IPS-20b (cell line): ENCODE data around the gene JHY.

ENCODE experiments used
- H3K27ac ChIP-seq: one replicate; pipeline ENCODE4 v1.5.1; 2013; ENCODE audit warnings: low read length
- H3K27me3 ChIP-seq: 2 replicates; pipeline ENCODE4 v1.6.1; 2013; ENCODE audit warnings: mild to moderate bottlenecking, low read length, inconsistent platforms; ENCODE audit not compliant: insufficient read depth
- H3K36me3 ChIP-seq: 2 replicates; pipeline ENCODE4 v1.6.1; 2013; ENCODE audit warnings: low read depth, mild to moderate bottlenecking, inconsistent platforms, low read length, moderate library complexity; ENCODE audit not compliant: insufficient read depth
- H3K4me1 ChIP-seq: 2 replicates; pipeline ENCODE4 v1.6.1; 2013; ENCODE audit warnings: mild to moderate bottlenecking, control low read depth, inconsistent platforms, low read length, moderate library complexity; ENCODE audit not compliant: insufficient read depth
- H3K4me3 ChIP-seq: 2 replicates; pipeline ENCODE4 v1.5.1; 2013; ENCODE audit warnings: mild to moderate bottlenecking, low read length, inconsistent platforms
- H3K9ac ChIP-seq: 2 replicates; pipeline ENCODE4 v1.6.1; 2013; ENCODE audit warnings: low read depth, mild to moderate bottlenecking, inconsistent platforms, low read length, moderate library complexity
- H3K9me3 ChIP-seq: 2 replicates; pipeline ENCODE4 v1.6.1; 2013; ENCODE audit warnings: mild to moderate bottlenecking, low read depth, low read length, inconsistent platforms; ENCODE audit not compliant: insufficient read depth

Gene JHY

DNA sequence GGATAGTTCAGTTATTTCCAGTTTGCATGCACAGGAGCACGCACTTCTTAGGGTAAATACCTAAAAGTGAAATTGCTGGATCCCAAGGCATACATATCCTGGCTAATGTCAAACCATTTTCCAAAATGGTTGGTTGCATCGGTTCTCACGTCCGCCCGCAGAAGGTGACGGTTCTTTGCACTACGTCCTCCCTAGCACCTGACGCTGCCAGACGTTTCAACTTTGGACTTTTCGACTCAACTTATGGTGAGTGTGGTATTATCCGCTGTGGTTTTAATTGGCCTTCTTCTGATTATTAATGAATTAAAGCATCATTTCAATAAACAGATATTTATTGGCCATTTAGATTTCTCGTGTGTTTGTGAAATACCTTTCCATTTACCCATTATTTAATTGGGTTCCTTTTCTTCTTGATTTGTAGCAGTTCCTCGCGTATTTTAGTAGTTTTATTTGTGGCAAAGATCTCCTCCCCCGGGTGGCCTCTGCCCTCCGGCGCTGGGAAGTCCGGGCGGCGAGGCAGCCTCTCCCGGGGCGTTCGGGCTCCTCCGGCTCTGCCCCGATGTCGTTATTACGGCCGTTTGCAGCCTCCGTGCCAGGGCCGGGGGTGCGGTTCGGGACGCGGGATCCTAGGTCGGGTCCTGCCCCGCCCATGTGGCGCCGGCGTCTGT lies at the start of gene JHY:
TSS of gene JHY (plus strand) at position 571 of the 668 bp plus-strand sequence. CDS start 3,091 bp downstream, outside the sequence.
- no peaks in the 10 kb centered on the region for H3K36me3 ChIP-seq
- H3K9ac ChIP-seq: peak within 1 kb of the TSS; percentile 64
- H3K27ac ChIP-seq: no peak within 1 kb of the TSS
- H3K9me3 ChIP-seq: no peaks in the 10 kb centered on the region
- H3K4me3 ChIP-seq: peak within 1 kb of the TSS; percentile 82
- H3K4me1 ChIP-seq: peaks cover 16% of the 10 kb centered on the region; the same call in 1 of the 2 replicates
- H3K27me3 ChIP-seq: peaks cover 23% of the 10 kb centered on the region

- no peak overlapping the region for H3K9ac ChIP-seq
- H3K4me1 ChIP-seq: peaks cover 8% of the 10 kb centered on the region
- no peaks in the 10 kb centered on the region for H3K36me3 ChIP-seq
- no peak overlapping the region for H3K27ac ChIP-seq
- H3K27me3 ChIP-seq: no peaks in the 10 kb centered on the region
- H3K9me3 ChIP-seq: no peaks in the 10 kb centered on the region
- H3K4me3 ChIP-seq: no peak overlapping the region
Measured at GRCh38 chr11:122833846-122834464, 48.6 kb upstream of the JHY start.

DNA sequence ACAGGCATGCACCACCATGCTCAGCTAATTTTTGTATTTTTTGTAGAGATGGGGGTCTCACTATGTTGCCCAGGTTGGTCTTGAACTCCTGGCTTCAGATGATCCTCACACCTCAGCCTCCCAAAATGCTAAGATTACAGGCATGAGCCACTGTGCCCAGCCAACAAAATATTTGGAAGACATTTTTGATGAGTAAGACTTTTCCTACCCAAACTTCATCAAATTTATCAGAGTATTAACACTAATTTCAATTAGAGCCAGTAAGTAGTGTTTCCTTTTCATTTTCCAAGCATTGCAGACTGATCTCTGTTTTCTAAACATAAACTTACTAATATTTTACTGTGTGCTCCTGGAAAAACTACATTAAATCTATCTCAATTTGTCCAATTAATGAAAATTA lies 45.6 kb upstream of the JHY start:
- Histone ChIP-seq H3K9ac (no peak overlapping the region), H3K4me3 (no peak overlapping the region), H3K27ac (no peak overlapping the region), H3K4me1 (peaks cover 8% of the 10 kb centered on the region), H3K27me3 (no peaks in the 10 kb centered on the region), H3K36me3 (no peaks in the 10 kb centered on the region), H3K9me3 (no peaks in the 10 kb centered on the region)

DNA sequence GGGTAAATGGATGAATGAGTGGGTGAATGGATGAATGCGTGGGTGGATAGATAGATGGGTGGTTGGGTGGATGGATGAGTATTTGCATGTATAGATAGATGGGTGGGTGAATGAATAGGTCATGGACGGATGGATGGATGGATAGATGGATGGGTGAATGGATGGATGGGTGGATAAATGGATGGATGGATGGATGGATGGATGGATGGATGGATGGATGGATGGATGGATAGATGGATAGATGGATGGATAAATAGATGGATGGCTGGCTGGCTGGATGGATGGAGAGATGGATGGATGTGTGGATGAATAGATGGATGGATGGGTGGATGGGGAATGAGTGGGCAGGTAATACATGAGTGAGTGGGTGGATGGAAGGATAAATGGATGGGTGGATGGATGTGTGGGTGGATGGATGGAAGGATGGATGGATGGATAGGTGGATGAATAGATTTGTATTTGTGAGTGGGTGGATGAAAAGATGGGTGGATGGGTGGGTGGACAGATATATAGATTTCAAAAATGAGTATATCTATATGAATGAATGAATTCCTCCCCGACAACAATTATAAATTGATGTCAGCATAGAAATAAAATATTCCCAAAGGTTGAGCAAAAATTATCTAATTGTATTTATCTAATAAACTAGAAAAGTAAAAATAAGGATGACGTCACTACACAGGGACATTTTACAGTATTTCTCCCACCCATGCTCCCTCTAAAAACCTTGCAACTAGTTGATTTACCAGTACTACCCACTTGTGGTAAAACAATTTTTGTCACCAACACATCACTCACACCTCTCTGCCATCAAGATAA lies 44.8 kb upstream of the JHY start:
- H3K9ac ChIP-seq: no peak overlapping the region

GRCh38 chr11:122843281-122844141 lies 39.0 kb upstream of the JHY start:
- Histone ChIP-seq H3K4me3 (no peak overlapping the region), H3K9ac (no peak overlapping the region), H3K27me3 (no peaks in the 10 kb centered on the region), H3K36me3 (no peaks in the 10 kb centered on the region), H3K4me1 (no peaks in the 10 kb centered on the region), H3K27ac (no peak overlapping the region), H3K9me3 (no peaks in the 10 kb centered on the region)

More for the DNA sequence above, 44.8 kb upstream of the JHY start:
- Histone ChIP-seq H3K4me3 (no peak overlapping the region), H3K9me3 (no peaks in the 10 kb centered on the region), H3K36me3 (no peaks in the 10 kb centered on the region), H3K4me1 (peaks cover 6% of the 10 kb centered on the region), H3K27ac (no peak overlapping the region), H3K27me3 (no peaks in the 10 kb centered on the region)

DNA sequence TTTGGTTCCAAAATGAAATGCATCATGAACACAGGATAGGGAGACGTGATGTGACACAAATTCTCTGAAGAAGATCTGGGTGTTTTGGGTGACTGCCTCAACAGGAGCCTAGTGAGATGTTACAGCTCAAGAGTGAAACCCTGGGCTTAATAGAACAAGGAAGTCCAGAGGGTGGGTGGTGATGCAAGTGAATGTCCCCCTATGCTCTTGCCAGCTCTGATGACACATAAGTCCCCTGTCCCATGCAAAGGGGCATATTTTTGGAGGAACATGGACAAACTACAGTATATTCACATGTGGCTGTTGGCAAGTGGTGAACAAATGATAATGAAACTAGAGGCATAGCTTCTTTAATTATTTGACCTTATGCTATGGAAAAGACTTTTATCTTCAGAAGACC lies 35.1 kb upstream of the JHY start:
- no peak overlapping the region for H3K9ac ChIP-seq
- H3K4me3 ChIP-seq: no peak overlapping the region
- H3K27ac ChIP-seq: no peak overlapping the region
- H3K27me3 ChIP-seq: no peaks in the 10 kb centered on the region
- no peaks in the 10 kb centered on the region for H3K9me3 ChIP-seq
- H3K4me1 ChIP-seq: peaks cover 6% of the 10 kb centered on the region
- no peaks in the 10 kb centered on the region for H3K36me3 ChIP-seq

GRCh38 chr11:122848186-122848585 lies 34.4 kb upstream of the JHY start:
- no peak overlapping the region for H3K4me3 ChIP-seq
- H3K9ac ChIP-seq: no peak overlapping the region
- H3K9me3 ChIP-seq: no peaks in the 10 kb centered on the region
- H3K27ac ChIP-seq: no peak overlapping the region
- no peaks in the 10 kb centered on the region for H3K27me3 ChIP-seq
- peaks cover 6% of the 10 kb centered on the region for H3K4me1 ChIP-seq
- H3K36me3 ChIP-seq: no peaks in the 10 kb centered on the region

- Histone ChIP-seq H3K36me3 (no peaks in the 10 kb centered on the region), H3K27ac (no peak overlapping the region), H3K9ac (no peak overlapping the region)
Measured at GRCh38 chr11:122850076-122850631, 32.4 kb upstream of the JHY start.

DNA sequence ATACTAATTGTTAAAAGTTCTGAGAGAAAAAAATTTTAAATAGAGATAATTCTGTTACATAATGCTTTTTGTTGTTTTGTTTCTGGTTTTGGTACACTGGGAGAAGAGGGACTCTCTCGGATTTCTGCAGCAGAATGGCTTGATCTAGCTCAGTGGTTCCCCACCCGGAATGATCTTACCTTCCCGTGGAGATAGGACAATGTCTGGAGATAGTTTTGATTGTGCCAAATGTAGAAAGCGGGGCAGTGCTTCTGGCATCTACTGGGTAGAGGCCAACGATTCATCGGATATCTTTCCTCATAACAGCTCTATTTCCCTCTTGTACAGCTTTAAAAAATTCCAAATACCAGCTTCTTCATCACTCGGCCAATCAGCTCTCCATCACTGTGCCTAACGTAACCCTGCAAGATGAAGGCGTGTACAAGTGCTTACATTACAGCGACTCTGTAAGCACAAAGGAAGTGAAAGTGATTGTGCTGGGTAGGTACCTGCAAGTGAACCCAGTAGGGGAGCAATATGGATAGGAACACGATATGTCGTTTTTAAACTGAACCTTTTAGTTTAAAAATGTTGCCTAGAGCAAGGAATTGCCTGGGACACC lies 31.1 kb upstream of the JHY start:
- Histone ChIP-seq H3K4me1 (peaks cover 6% of the 10 kb centered on the region), H3K27me3 (no peaks in the 10 kb centered on the region), H3K9me3 (no peaks in the 10 kb centered on the region), H3K36me3 (no peaks in the 10 kb centered on the region), H3K27ac (no peak overlapping the region), H3K9ac (no peak overlapping the region), H3K4me3 (no peak overlapping the region)

More at GRCh38 chr11:122850076-122850631, 32.4 kb upstream of the JHY start:
- Histone ChIP-seq H3K4me1 (peaks cover 6% of the 10 kb centered on the region), H3K27me3 (no peaks in the 10 kb centered on the region), H3K9me3 (no peaks in the 10 kb centered on the region), H3K4me3 (no peak overlapping the region)

GRCh38 chr11:122852074-122852795 lies 30.3 kb upstream of the JHY start:
- Histone ChIP-seq H3K4me1 (peaks cover 6% of the 10 kb centered on the region), H3K4me3 (no peak overlapping the region), H3K27ac (no peak overlapping the region)

More at GRCh38 chr11:122852074-122852795, 30.3 kb upstream of the JHY start:
- no peaks in the 10 kb centered on the region for H3K36me3 ChIP-seq
- no peak overlapping the region for H3K9ac ChIP-seq
- H3K9me3 ChIP-seq: no peaks in the 10 kb centered on the region
- no peaks in the 10 kb centered on the region for H3K27me3 ChIP-seq
